HG03460 (cell line): Measurements from ENCODE around the gene ZBTB38.

Experiments used
- ATAC-seq: cut with Tn5 transposase; IDR thresholded peaks from one replicate; pipeline ENCODE4 v1.9.1; 2021; ENCODE audit not compliant: unreplicated experiment

The ZBTB38 gene

GRCh38 chr3:141368062-141368924, at the start of gene ZBTB38:
Gene ZBTB38 (plus strand): TSS chr3:141368504. CDS start chr3:141442389, 73,885 bp downstream.
- no peak for ATAC-seq

- ATAC-seq: no peak
Measured at GRCh38 chr3:141320399-141321108, 47.8 kb upstream of the ZBTB38 start.

- no peak for ATAC-seq
Measured at GRCh38 chr3:141321109-141321497, 47.2 kb upstream of the ZBTB38 start.

- ATAC-seq: no peak
Measured at GRCh38 chr3:141323936-141324704, 44.2 kb upstream of the ZBTB38 start.

GRCh38 chr3:141326123-141326522, 42.2 kb upstream of the ZBTB38 start:
- no peak for ATAC-seq

- no peak for ATAC-seq
Measured at GRCh38 chr3:141326626-141327025, 41.7 kb upstream of the ZBTB38 start.

- ATAC-seq: no peak
Measured at GRCh38 chr3:141328286-141329166, 39.8 kb upstream of the ZBTB38 start.

GRCh38 chr3:141330235-141330634, 38.1 kb upstream of the ZBTB38 start:
- ATAC-seq: no peak

- no peak for ATAC-seq
Measured at GRCh38 chr3:141330718-141331376, 37.5 kb upstream of the ZBTB38 start.

GRCh38 chr3:141331377-141332318, 36.7 kb upstream of the ZBTB38 start:
- ATAC-seq: peak; percentile 43

- ATAC-seq: no peak
Measured at GRCh38 chr3:141332416-141332815, 35.9 kb upstream of the ZBTB38 start.

- ATAC-seq: no peak
Measured at GRCh38 chr3:141333836-141334626, 34.3 kb upstream of the ZBTB38 start.

- ATAC-seq: no peak
Measured at GRCh38 chr3:141334627-141335250, 33.6 kb upstream of the ZBTB38 start.

GRCh38 chr3:141335531-141336061, 32.7 kb upstream of the ZBTB38 start:
- ATAC-seq: no peak

- peak; percentile 91 for ATAC-seq
Measured at GRCh38 chr3:141336672-141337522, 31.4 kb upstream of the ZBTB38 start.

GRCh38 chr3:141337523-141337854, 30.8 kb upstream of the ZBTB38 start:
- ATAC-seq: no peak

GRCh38 chr3:141337991-141338390, 30.3 kb upstream of the ZBTB38 start:
- ATAC-seq: no peak
